ENCODE measurements around the gene SLC47A2.

SLC47A2 gene

DNA sequence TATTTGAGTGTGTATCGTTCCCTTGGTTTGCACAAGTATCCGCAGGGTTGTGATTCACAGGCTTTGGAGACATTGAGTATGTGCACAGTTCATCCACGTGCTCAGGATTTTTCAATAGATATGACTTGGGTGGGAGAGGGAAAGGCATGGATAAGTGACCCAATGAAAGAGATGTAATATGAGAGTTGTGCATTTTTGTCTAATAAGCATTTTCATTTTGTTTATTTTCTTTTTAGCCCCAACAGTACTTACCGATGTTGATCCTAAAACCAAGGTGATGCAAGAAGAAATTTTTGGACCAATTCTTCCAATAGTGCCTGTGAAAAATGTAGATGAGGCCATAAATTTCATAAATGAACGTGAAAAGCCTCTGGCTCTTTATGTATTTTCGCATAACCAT is 53.3 kb downstream of the SLC47A2 start:
- no peaks in the 10 kb centered on the region for H3K36me3 ChIP-seq (ENCODE audit: insufficient read depth, low read length)
- no peaks in the 10 kb centered on the region for H4K20me1 ChIP-seq (ENCODE audit: insufficient read depth, low read length, poor library complexity, severe bottlenecking)
- no peak overlapping the region for H3K9ac ChIP-seq (ENCODE audit: low read depth, low read length, poor library complexity, severe bottlenecking)
- no peaks in the 10 kb centered on the region for H3F3A ChIP-seq (ENCODE audit: low read depth)
- H3K79me2 ChIP-seq (ENCODE audit: insufficient read depth, low read length) = no peaks in the 10 kb centered on the region
- H3K9me3 ChIP-seq (ENCODE audit: insufficient read depth, low read depth, low read length) = no peaks in the 10 kb centered on the region
- H3K27me3 ChIP-seq (ENCODE audit: insufficient read depth, low read length, poor library complexity, severe bottlenecking) = peaks cover 7% of the 10 kb centered on the region
- H3K4me3 ChIP-seq (ENCODE audit: low read length, poor library complexity, severe bottlenecking) = no peak overlapping the region
- H3K9me2 ChIP-seq (replicated peaks; ENCODE audit: low read depth, low read length) = no peaks in the 10 kb centered on the region
- H3K4me1 ChIP-seq (ENCODE audit: insufficient read depth, low read length, poor library complexity, severe bottlenecking) = no peaks in the 10 kb centered on the region
- TF ChIP-seq, protein P1, sequence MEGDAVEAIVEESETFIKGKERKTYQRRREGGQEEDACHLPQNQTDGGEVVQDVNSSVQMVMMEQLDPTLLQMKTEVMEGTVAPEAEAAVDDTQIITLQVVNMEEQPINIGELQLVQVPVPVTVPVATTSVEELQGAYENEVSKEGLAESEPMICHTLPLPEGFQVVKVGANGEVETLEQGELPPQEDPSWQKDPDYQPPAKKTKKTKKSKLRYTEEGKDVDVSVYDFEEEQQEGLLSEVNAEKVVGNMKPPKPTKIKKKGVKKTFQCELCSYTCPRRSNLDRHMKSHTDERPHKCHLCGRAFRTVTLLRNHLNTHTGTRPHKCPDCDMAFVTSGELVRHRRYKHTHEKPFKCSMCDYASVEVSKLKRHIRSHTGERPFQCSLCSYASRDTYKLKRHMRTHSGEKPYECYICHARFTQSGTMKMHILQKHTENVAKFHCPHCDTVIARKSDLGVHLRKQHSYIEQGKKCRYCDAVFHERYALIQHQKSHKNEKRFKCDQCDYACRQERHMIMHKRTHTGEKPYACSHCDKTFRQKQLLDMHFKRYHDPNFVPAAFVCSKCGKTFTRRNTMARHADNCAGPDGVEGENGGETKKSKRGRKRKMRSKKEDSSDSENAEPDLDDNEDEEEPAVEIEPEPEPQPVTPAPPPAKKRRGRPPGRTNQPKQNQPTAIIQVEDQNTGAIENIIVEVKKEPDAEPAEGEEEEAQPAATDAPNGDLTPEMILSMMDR (conservative IDR thresholded peaks at IDR 0.05; ENCODE audit: low read length) = no peak
- TF ChIP-seq EZH2phosphoT487 (IDR thresholded peaks at IDR 0.05; ENCODE audit: borderline replicate concordance) = no peak
- no peak overlapping the region for H2AFZ ChIP-seq (ENCODE audit: low read length)
- no peak overlapping the region for H3K4me2 ChIP-seq (ENCODE audit: low read depth, low read length, poor library complexity, severe bottlenecking)

DNA sequence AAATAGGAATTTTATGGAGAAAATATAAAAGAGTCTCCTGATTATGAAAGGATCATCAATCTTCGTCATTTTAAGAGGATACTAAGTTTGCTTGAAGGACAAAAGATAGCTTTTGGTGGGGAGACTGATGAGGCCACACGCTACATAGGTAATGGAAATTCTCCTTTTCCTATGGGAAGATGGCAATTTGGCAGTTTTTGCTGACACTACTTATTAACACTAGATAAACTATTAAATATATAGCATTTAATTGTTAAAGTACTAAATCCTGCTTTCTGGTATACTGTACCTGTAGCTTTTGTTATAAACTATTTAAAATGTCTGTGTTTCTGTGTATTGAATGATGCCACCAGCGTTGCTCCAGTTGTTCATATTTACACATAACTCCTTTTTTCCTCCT is 55.3 kb downstream of the SLC47A2 start:
- H3K4me1 ChIP-seq (ENCODE audit: insufficient read depth, low read length, poor library complexity, severe bottlenecking) = no peaks in the 10 kb centered on the region
- no peak overlapping the region for H3K4me3 ChIP-seq (ENCODE audit: low read length, poor library complexity, severe bottlenecking)
- H3K9me2 ChIP-seq (replicated peaks; ENCODE audit: low read depth, low read length) = no peaks in the 10 kb centered on the region
- no peak overlapping the region for H3K4me2 ChIP-seq (ENCODE audit: low read depth, low read length, poor library complexity, severe bottlenecking)
- H3K9ac ChIP-seq (ENCODE audit: low read depth, low read length, poor library complexity, severe bottlenecking) = no peak overlapping the region
- no peak overlapping the region for H2AFZ ChIP-seq (ENCODE audit: low read length)
- no peaks in the 10 kb centered on the region for H3K79me2 ChIP-seq (ENCODE audit: insufficient read depth, low read length)
- H3K36me3 ChIP-seq (ENCODE audit: insufficient read depth, low read length) = no peaks in the 10 kb centered on the region
- no peak for TF ChIP-seq EZH2phosphoT487 (IDR thresholded peaks at IDR 0.05; ENCODE audit: borderline replicate concordance)
- TF ChIP-seq, protein P1 (conservative IDR thresholded peaks at IDR 0.05; ENCODE audit: low read length) = no peak
- H3F3A ChIP-seq (ENCODE audit: low read depth) = no peaks in the 10 kb centered on the region
- no peaks in the 10 kb centered on the region for H4K20me1 ChIP-seq (ENCODE audit: insufficient read depth, low read length, poor library complexity, severe bottlenecking)
- peaks cover 7% of the 10 kb centered on the region for H3K27me3 ChIP-seq (ENCODE audit: insufficient read depth, low read length, poor library complexity, severe bottlenecking)
- H3K9me3 ChIP-seq (ENCODE audit: insufficient read depth, low read depth, low read length) = no peaks in the 10 kb centered on the region

DNA sequence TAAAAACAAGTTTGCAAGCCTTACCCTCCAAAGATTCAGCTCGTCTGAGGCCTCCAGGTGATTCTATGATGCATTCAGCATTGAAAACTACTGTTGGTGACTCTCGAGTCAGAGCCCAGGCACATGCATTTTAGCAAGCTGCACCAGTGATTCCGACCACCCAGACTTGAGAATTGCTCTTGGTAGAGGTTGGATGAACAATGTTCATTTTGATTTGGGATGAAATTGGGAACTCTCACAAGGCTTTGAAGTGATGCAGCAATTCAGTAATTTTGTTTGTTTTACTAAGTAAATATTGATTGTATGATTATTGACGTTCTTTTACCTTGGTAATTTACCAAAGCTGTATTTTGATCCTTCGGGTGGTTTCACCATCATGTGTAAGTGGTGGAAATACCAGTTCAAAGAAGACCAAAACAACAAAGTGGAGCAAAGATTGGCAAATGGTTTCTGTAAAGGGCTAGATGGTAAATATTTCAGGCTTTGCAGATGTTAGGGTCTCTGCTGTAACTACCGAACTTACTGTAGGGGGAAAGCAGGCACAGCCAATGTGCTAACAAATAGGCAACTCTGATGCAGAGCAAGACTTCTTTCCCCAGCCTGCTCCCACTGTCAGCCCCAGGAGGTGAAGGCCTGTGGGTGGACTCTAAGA is 56.0 kb downstream of the SLC47A2 start:
- Histone ChIP-seq H3K27me3 (ENCODE audit: insufficient read depth, low read length, poor library complexity, severe bottlenecking) (peaks cover 7% of the 10 kb centered on the region), H3K9me3 (ENCODE audit: insufficient read depth, low read depth, low read length) (no peaks in the 10 kb centered on the region), H4K20me1 (ENCODE audit: insufficient read depth, low read length, poor library complexity, severe bottlenecking) (no peaks in the 10 kb centered on the region), H3F3A (ENCODE audit: low read depth) (no peaks in the 10 kb centered on the region), H3K36me3 (ENCODE audit: insufficient read depth, low read length) (no peaks in the 10 kb centered on the region), H3K9ac (ENCODE audit: low read depth, low read length, poor library complexity, severe bottlenecking) (no peak overlapping the region), H3K79me2 (ENCODE audit: insufficient read depth, low read length) (no peaks in the 10 kb centered on the region), H3K4me1 (ENCODE audit: insufficient read depth, low read length, poor library complexity, severe bottlenecking) (no peaks in the 10 kb centered on the region), H3K9me2 (replicated peaks; ENCODE audit: low read depth, low read length) (no peaks in the 10 kb centered on the region), H3K4me3 (ENCODE audit: low read length, poor library complexity, severe bottlenecking) (no peak overlapping the region), H2AFZ (ENCODE audit: low read length) (no peak overlapping the region), H3K4me2 (ENCODE audit: low read depth, low read length, poor library complexity, severe bottlenecking) (no peak overlapping the region)
- TF ChIP-seq, protein P1 (conservative IDR thresholded peaks at IDR 0.05; ENCODE audit: low read length) = no peak
- no peak for TF ChIP-seq EZH2phosphoT487 (IDR thresholded peaks at IDR 0.05; ENCODE audit: borderline replicate concordance)

Data from Loucy (cell line).